SIG-M5 treated with dmso at 0.1 percent for 504 hours (cell line): Measurements from ENCODE around the gene DUOX1.

Source experiments
- DNase-seq: peaks from one replicate; lab custom pipeline; 2025; ENCODE audit not compliant: unreplicated experiment; lab: John Stamatoyannopoulos, UW

The DUOX1 gene

DNA sequence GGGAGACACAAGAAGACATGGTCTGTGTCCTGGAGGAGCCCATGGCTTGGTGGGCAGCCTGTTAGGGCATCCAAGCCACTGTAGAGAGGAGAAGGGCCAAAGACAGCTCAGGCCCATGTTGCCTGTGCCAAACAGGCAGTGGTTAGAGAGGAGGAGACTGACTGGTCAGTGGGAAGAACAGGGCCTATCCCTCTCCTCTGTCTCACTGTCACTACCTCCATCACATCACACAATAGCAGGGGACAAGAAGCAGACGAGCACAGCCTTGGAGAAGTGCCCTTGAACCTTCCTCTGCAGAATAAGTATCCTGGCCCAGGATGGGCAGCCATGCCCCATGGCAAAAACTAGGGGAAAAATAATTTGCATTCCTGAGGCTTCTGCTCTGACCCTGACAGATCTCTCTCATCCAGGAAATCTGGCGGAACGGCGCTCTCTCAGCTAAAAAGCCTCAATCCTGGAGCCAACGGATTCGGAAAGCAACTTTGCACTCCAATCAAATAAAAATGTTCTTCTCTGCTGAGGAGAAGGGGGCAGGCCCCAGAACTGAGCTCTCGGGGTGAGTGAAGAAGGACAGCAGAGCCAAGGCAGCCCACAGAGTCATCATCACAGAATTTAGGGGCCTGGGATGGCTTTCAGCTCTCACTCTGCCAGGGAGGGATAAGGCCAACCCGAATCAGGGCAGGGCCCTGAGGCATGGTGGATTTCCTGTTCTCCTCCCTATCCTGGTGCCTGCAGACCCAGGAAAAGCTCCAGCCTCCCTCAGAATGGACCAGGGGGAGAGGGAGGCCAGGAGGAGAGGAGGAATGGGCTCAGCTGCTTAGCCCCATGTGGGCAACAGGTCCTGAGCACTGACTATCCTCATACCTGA lies 56.3 kb downstream of the DUOX1 start:
- DNase-seq: no peak

DNA sequence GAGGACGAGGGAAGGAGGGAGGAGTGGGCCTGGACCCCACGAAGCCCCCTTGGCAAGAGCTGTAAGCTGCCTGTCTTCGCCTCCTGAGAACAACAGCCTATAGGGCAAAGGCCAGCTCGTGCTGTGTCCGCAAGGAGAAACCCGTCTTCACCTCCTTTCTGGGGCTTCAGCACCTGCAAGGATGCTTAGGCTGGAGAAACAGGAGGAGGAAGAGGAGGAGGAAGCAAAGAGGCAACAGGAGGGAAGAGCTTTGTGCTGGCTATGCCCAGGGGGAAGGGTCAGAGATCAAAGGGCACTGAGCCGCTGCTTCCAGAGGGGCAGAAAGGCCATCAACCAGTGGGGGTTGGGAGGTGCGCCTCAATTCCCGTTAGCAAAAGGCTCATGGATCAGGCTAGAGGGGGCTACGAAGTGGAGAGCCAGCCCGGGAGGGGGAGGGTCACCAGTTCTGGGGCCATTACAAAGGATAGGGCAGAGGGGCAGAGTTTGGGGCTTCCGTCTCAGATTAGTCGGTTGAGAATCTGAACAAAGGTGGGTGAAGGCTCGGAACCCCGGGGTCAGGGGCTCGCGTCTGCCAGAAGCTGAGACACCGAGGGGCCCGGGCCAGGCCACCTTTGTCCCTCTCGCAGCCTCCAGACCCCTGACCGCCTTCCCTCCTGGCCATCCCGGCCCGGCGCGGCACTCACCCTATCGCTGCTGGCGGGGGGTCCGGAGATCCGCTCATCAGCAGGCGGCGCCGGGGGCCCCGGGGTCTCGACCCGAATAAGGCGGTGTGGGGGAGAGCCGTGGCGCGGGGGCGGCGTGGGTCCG lies 57.2 kb downstream of the DUOX1 start:
- no peak for DNase-seq

- no peak for DNase-seq
Measured at GRCh38 chr15:45187578-45187893, 57.7 kb downstream of the DUOX1 start.

DNA sequence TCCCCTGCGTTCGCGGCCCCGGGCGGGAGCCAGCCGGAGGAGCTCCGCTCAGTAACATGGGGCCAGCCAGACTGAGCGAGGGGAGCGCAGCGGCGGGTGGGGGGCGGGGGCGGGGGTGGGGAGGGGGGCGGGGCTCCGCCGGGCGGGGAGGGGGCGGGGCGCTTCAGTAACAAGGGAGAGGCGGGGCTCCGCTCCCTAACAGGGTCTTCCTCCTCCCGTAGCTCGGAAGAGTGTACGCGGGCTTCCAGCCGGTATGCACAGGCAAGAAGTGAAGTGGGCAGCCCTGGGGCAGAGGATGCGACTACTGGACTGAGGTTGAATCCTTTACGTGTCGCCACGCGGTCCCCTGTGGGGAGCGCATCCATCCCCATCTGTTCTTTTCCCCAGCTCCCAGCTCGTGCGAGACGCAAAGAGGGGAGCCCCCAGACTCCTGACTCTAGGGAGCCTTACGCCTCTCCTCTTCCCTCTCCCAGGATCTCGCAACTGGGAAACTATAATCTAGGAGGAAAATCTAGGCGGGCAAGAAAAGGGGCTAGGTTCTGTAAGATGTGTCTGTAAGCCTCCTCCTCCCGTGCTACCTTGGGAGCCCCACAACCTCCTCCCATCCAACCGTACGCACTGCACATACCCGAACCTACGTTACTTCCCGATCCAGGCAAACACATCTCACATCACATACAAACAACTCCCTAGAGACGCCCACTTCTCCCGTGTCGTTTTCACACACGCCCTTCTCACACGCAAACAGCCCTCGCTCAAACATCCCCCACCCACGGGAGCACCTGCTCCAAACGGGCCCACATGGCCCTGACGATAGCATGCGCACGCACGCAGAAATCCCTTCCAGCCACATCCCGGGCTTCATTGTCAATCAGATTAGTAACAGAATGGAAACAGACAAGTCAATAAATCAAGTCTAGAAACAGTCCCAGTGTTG lies 58.4 kb downstream of the DUOX1 start, which contains the start of gene SHF:
SHF (minus strand) TSS at position 73 of the 937 bp plus-strand sequence; CDS start at position 58, 15 bp downstream.
- DNase-seq: peak; percentile 11

GRCh38 chr15:45197512-45197911 lies 67.7 kb downstream of the DUOX1 start:
- DNase-seq: no peak

GRCh38 chr15:45198337-45199135 lies 68.7 kb downstream of the DUOX1 start:
- peak; percentile 94 for DNase-seq

DNA sequence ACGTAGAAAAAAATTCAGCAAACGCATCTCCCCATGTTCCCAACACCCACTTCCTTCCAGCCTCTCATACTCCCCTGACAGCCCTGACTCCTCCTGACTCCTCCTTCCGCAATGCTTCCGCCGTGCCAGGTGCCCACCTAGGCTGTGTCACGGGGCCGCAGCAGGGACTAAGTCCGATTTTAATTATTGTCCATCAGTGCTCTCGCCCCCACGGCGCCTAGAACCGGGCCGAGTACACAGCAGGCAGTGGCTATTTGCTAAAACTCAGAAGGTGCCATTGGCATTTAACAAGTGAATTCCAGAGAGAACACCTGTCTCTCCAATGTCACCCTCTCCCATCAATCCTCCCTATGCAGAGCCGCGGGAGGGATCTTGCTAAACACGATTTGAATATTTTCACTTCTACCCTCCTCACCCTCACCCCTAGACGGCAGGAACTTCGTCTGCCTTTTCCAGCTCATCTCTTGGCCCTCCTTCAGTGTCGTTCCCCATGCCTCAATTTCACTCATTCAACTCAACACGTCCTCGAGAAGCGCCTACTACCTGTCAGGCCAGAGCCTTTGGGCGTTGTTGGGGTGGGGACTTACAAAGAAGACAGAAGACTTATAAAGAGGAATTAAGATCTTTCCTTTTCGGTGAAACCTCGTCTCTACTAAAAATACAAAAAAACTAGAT lies 69.5 kb downstream of the DUOX1 start:
- DNase-seq: peak; percentile 15

DNA sequence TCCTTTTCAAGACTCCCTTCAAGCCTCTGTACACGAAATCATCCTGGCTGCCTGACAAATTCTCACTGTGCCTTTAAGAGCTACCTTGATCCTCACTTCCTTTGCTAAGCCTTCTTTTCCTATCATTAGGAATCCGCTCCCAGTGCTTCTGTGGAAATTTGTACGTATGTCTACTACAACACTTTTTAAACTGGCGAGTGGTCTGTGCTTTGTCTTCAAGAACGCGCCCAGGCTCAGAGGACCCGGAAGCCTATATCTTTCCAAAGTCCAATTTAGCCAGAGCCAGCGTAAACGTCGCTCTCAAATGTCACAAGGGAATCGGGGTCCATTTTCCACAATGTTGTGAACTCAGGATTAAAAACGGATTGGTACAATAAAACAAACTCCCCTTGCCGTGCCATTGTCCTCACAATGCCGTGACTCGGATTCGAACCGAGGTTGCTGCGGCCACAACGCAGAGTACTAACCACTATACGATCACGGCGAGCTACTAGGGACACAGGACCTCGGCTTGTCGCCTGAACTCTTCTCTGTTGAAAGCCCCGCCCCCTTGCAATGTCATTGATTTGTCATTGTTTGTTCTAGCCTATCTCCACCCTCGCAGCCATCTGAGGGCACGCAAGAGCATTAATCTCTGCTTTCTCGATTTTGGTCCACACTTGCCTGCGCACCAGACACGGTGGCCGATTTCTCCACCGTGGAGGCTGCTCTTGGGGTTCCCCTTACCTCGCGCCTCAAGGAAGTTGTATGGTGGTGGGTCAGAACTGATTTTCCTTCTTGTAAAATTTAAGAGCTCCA lies 70.4 kb downstream of the DUOX1 start:
- DNase-seq: peak; percentile 95

DNA sequence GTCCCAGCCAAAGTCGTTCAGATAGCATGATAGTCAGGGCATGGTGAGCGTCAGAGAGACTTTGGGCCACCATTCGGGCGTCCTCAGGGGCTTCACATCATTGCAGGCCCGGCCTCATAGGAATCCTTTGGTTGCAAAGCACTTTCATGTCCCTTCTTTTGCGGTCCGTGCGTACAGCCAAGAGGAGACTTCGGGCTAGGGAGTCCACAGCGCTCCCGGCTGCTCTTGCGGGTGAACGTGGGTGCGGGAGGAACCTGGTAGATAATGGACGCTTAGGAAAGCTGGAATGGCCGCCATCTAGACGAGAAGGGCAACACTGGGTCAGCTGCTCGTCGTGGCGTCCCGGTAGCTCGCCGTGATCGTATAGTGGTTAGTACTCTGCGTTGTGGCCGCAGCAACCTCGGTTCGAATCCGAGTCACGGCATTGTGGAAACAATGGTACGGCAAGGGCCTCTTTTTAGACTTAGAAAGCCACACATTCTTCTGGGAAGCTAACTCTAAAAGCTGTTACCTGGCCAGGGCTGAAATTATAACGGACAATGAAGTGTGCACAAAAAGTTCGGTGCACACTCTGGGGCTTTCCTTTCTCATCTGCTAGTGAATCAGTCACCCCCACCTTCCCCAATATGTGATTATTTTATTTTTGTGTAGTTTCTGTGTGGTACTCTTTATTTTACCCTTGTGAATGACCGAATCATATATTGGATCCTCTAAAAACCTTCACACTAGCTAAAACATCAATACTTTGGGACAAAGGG lies 71.2 kb downstream of the DUOX1 start:
- peak; percentile 49 for DNase-seq

- no peak for DNase-seq
Measured at GRCh38 chr15:45201557-45201859, 71.7 kb downstream of the DUOX1 start.

DNA sequence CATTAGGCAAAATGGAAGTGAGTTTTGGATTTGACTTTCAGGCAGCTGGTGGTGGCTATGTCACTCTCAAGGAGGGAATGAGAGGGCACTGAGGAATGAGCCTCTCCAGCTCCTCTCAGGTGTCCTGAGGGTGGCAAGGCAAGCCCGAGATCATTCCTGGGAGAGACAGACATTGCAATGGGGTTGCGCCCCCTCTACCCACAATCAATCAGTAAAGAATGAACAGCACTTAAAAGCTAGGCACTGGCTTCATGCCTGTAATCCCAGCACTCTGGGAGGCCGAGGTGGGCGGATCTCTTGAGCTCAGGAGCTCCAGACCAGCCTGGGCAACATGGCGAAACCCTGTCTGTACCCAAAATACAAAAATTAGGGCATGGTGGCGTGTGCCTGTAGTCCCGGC lies 72.1 kb downstream of the DUOX1 start:
- no peak for DNase-seq

DNA sequence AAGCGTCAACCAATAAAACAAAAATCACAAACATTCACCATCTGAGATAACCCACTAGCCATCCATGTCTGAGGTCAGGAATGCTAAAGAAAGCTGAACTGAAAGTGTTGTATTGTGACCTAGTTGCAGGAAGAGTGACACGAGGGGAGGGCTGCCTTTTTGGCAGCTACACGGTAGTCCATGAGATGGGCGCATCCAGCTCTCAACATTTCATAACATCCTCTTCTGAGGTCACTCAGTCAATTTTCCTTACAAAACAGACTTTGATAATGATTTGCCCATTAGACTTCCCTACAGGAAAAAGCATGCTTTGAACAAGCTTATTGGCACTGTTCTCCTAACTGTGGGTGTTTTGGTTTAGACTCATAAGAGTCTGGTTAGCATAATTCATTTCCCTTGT lies 73.4 kb downstream of the DUOX1 start:
- no peak for DNase-seq

DNA sequence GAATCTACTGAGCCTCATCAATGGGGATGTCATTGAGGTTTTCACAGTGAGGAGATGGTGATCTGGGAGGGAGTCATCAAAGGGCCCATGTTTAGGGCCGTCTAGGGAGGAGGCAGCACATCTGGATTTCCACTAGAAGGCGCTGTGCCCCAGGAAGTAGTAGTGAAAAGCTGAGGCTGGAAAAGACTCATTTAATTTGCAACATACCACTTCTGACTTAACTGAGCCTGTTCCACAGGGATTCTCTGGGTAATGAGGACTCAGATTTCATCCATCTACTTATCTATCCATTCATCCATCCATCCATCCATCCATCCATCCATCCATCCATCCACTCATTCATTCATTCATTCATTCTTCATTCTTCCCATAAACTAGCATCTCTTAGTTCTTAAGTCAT lies 75.4 kb downstream of the DUOX1 start:
- DNase-seq: peak; percentile 65

- DNase-seq: no peak
Measured at GRCh38 chr15:45212493-45212892, 82.7 kb downstream of the DUOX1 start.
